Measurements from ENCODE around the gene RCBTB2. TPM values are rescaled to one million over a fixed set of nuclear protein-coding genes. Genes with fewer than 3 reads are reported as not detected.

Gene RCBTB2
- total RNA-seq, 1 experiment from 2014 or later = 11.7 TPM

- no peak overlapping the region for H4K5ac ChIP-seq (ENCODE audit: insufficient read length, low read depth, low read length)
- H3K4ac ChIP-seq (ENCODE audit: low read depth, low read length) = no peak overlapping the region
- Mint-ChIP-seq H3K4me1 (peaks cover 10 to 14% of the 10 kb centered on the region in 2 experiments), H3K36me3 (ENCODE audit: insufficient read depth in 1 of 3, low read depth in 3 of 3) (peaks cover 0 to 18% (median 0%) of the 10 kb centered on the region in 3 experiments; a peak in 2 of 7 replicates), H3K9me3 (no peaks in the 10 kb centered on the region), H3K27ac (no peak overlapping the region; a peak in 1 of 7 replicates), H3K27me3 (ENCODE audit: low read depth) (no peaks in the 10 kb centered on the region), H3K4me3 (no peak overlapping the region)
- H3K9ac ChIP-seq (ENCODE audit: extremely low read depth, insufficient read length, low read length) = no peak overlapping the region
- no peaks in the 10 kb centered on the region for H3K23me2 ChIP-seq (ENCODE audit: insufficient read length, low read depth, low read length, poor library complexity, severe bottlenecking)
- H3K56ac ChIP-seq (ENCODE audit: insufficient read length, low read depth, low read length) = no peak overlapping the region
- H4K91ac ChIP-seq (ENCODE audit: insufficient read length, low read depth, low read length) = no peak overlapping the region
- no peak overlapping the region for H3K18ac ChIP-seq (ENCODE audit: insufficient read length, low read depth, low read length)
- H3K14ac ChIP-seq (ENCODE audit: insufficient read depth, low read length) = no peak overlapping the region
- H2BK120ac ChIP-seq (ENCODE audit: low read depth, low read length, poor library complexity, severe bottlenecking) = no peak overlapping the region
- no peaks in the 10 kb centered on the region for H3K79me2 ChIP-seq (ENCODE audit: insufficient read depth, low read length)
- no peak overlapping the region for H3T11ph ChIP-seq (ENCODE audit: low read length)
- no peaks in the 10 kb centered on the region for H3K9me3 ChIP-seq (ENCODE audit: control insufficient read depth, low read depth, low read length)
- H2AK5ac ChIP-seq (ENCODE audit: insufficient read length, low read length) = no peak overlapping the region
- H3K4me2 ChIP-seq (ENCODE audit: insufficient read depth, insufficient read length, low read length) = no peak overlapping the region
- H3K23ac ChIP-seq (ENCODE audit: insufficient read length, low read depth, low read length) = no peak overlapping the region
- H2BK20ac ChIP-seq (ENCODE audit: low read depth, low read length, poor library complexity, severe bottlenecking) = no peak overlapping the region
- H2BK12ac ChIP-seq (ENCODE audit: insufficient read length, low read depth, low read length) = no peak overlapping the region
- no peak overlapping the region for H2AFZ ChIP-seq (ENCODE audit: low read length)
- no CpG with 5 or more reads among the region's 2 CpGs for WGBS (ENCODE audit: extremely low coverage, insufficient read length, low lambda C conversion rate)
- H2BK15ac ChIP-seq (ENCODE audit: low read depth, low read length) = no peak overlapping the region
- no peak for TF ChIP-seq CTCF (conservative IDR thresholded peaks at IDR 0.05)
- H4K8ac ChIP-seq (replicated peaks; ENCODE audit: insufficient read length, low read depth, low read length) = no peak overlapping the region
- peaks cover 3% of the 10 kb centered on the region for H3K4me1 ChIP-seq (ENCODE audit: insufficient read depth, low read length)
- H4K20me1 ChIP-seq (ENCODE audit: control insufficient read depth, insufficient read depth, insufficient read length) = no peaks in the 10 kb centered on the region
- no peak for DNase-seq
- H3K79me1 ChIP-seq (ENCODE audit: insufficient read depth, low read depth, low read length, poor library complexity, severe bottlenecking) = no peaks in the 10 kb centered on the region
- H3K27ac ChIP-seq (ENCODE audit: insufficient read length, low read depth, low read length) = no peak overlapping the region
- H3K27me3 ChIP-seq (ENCODE audit: insufficient read depth, low read length) = no peaks in the 10 kb centered on the region
- H2BK5ac ChIP-seq (ENCODE audit: insufficient read length, low read length) = no peak overlapping the region
Observed at GRCh38 chr13:48497669-48498068, 35.2 kb downstream of the RCBTB2 start.

Data from H9 (cell line).